Measurements from ENCODE around the gene AP4E1. TPM values are rescaled to one million over a fixed set of nuclear protein-coding genes. Genes with fewer than 3 reads are reported as not detected.

The AP4E1 gene
- total RNA-seq, 2 donors from 2014 or later: 5.4 to 11.9 TPM

DNA sequence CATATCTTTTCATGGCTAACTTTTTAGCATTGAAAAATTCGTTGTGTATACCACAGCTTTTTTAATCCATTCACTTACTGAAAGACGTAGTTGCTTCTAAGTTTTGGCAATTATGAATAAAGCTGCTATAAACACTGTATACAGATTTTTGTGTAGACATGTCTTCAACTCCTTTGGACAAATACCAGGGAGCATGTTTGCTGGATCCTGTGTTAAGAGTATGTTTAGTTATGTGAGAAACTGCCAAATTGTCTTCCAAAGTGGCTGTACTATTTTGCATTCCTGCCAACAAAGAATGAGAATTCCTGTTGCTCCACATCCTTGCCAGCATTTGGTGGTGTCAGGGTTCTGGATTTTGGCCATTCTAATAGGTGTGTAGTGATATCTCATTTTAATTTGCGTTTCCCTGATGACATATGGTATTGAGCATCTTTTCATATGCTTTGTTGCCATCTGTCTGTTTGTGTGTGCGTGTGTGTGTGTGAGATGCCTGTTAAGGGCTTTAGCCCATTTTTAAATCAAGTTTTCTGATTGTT, 98.7 kb downstream of the AP4E1 start:
- H3K27me3 ChIP-seq (replicated peaks; ENCODE audit: insufficient read depth): no peaks in the 10 kb centered on the region
- no peaks in the 10 kb centered on the region for H3K9me3 ChIP-seq
- H3K4me1 ChIP-seq (ENCODE audit: control insufficient read depth in 1 of 2, low read depth in 2 of 2): no peaks in the 10 kb centered on the region
- peaks cover 5% of the 10 kb centered on the region for H3K36me3 ChIP-seq
- ATAC-seq (ENCODE audit: insufficient number of reproducible peaks, low FRiP score, low read depth) (no peak), DNase-seq (ENCODE audit: low spot score) (no peak)
- H3K4me3 ChIP-seq: no peak overlapping the region
- TF ChIP-seq CTCF (IDR thresholded peaks at IDR 0.05): no peak
- no peak overlapping the region for H3K27ac ChIP-seq

DNA sequence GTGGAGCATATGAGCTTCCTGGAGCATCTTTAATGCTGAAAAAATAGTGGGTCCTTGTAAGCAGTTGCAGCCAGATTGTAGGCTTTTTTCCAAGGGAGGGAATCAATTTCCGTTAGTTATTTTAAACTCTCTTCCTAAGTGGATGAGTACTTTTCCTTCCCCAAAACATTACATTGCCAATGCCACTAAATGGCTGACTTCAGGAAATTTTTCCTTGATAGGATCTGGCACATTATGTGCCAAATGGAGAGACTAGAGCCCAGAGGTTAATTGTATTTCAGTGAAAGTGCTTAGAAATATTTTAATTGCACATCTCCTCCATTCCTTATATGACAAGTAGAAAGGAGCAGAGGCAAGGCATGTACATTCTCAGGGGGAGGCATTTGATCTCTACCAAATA, 102.7 kb downstream of the AP4E1 start:
- Histone ChIP-seq H3K9me3 (no peaks in the 10 kb centered on the region), H3K4me1 (ENCODE audit: control insufficient read depth in 1 of 2, low read depth in 2 of 2) (no peaks in the 10 kb centered on the region), H3K27ac (no peak overlapping the region), H3K27me3 (replicated peaks; ENCODE audit: insufficient read depth) (no peaks in the 10 kb centered on the region), H3K4me3 (no peak overlapping the region), H3K36me3 (peaks cover 5% of the 10 kb centered on the region)
- DNase-seq (ENCODE audit: low spot score): no peak
- TF ChIP-seq CTCF (IDR thresholded peaks at IDR 0.05): no peak
- no peak for ATAC-seq (ENCODE audit: insufficient number of reproducible peaks, low FRiP score, low read depth)

GRCh38 chr15:51016615-51017014, 108.1 kb downstream of the AP4E1 start:
- no peak for TF ChIP-seq CTCF (IDR thresholded peaks at IDR 0.05)
- ATAC-seq (ENCODE audit: insufficient number of reproducible peaks, low FRiP score, low read depth) (no peak), DNase-seq (ENCODE audit: low spot score) (no peak)
- no peak overlapping the region for H3K4me3 ChIP-seq
- H3K27me3 ChIP-seq (replicated peaks; ENCODE audit: insufficient read depth): no peaks in the 10 kb centered on the region
- H3K9me3 ChIP-seq: no peaks in the 10 kb centered on the region
- no peaks in the 10 kb centered on the region for H3K36me3 ChIP-seq
- H3K27ac ChIP-seq: no peak overlapping the region
- H3K4me1 ChIP-seq (ENCODE audit: control insufficient read depth in 1 of 2, low read depth in 2 of 2): no peaks in the 10 kb centered on the region

DNA sequence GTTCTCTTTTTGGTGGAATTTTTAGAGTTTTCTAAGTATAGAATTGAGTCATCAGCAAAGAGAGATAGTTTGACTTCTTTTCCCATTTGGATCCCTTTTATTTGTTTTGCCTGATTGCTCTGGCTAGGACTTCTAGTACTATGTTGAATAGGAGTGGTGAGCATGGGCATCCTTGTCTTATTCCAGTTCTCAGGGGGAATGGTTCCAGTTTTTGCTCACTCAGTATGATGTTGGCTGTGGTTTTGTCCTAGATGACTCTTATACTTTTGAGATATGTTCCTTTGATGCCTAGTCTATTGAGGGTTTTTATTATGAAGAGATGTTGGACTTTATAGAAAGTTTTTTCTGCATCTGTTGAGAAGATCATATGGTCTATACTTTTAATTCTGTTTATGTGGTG, 113.7 kb downstream of the AP4E1 start:
- Histone ChIP-seq H3K27me3 (replicated peaks; ENCODE audit: insufficient read depth) (no peaks in the 10 kb centered on the region), H3K9me3 (no peaks in the 10 kb centered on the region), H3K4me1 (ENCODE audit: control insufficient read depth in 1 of 2, low read depth in 2 of 2) (peaks cover 0 to 14% of the 10 kb centered on the region in 2 donors), H3K27ac (no peak overlapping the region), H3K4me3 (no peak overlapping the region), H3K36me3 (no peaks in the 10 kb centered on the region)
- DNase-seq (ENCODE audit: low spot score) (no peak), ATAC-seq (ENCODE audit: insufficient number of reproducible peaks, low FRiP score, low read depth) (no peak)
- TF ChIP-seq CTCF (IDR thresholded peaks at IDR 0.05): no peak

DNA sequence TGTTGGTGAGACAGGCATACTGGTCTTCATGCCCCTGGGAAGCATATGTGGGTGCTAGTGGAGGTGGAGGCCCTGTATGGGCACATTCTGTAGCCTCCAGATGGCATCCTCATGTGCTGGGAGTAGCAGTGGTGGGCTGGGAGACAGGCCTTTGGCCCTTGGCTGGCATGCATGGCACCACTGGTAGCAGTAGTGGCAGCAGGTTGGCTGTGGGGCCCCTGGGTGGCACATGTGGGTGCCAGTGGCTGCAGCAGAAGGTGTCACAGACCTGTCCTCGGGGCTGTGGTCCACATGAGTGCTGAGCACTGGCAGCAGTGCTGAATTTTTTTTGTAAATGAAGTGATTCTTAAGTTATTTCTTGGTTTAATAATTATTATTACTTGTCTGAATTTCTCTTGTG, 115.0 kb downstream of the AP4E1 start:
- Histone ChIP-seq H3K9me3 (no peaks in the 10 kb centered on the region), H3K4me1 (ENCODE audit: control insufficient read depth in 1 of 2, low read depth in 2 of 2) (peaks cover 0 to 14% of the 10 kb centered on the region in 2 donors), H3K4me3 (no peak overlapping the region), H3K36me3 (no peaks in the 10 kb centered on the region), H3K27me3 (replicated peaks; ENCODE audit: insufficient read depth) (no peaks in the 10 kb centered on the region), H3K27ac (no peak overlapping the region)
- DNase-seq (ENCODE audit: low spot score) (no peak), ATAC-seq (ENCODE audit: insufficient number of reproducible peaks, low FRiP score, low read depth) (no peak)
- TF ChIP-seq CTCF (IDR thresholded peaks at IDR 0.05): no peak

Data from thoracic aorta (tissue), 2 donors.